Endothelial cell of umbilical vein (primary cell): ENCODE results near the gene USH1C.

ENCODE experiments used
- CTCF ChIP-seq, 2 donors: IDR thresholded peaks; 1 replicate in 1 of 2; 2 replicates in 1 of 2; pipeline ENCODE4 v1.5.1; 2011; ENCODE audit warnings: low read length in 2 of 2, mild to moderate bottlenecking in 2 of 2, moderate library complexity in 2 of 2, control low read depth in 1 of 2, inconsistent platforms in 1 of 2, low read depth in 1 of 2; ENCODE audit not compliant: insufficient read depth in 1 of 2; ENCODE audit errors: extremely low read depth in 1 of 2
- EZH2 ChIP-seq: IDR thresholded peaks from 2 replicates; pipeline ENCODE4 v1.6.1; 2012; ENCODE audit warnings: borderline replicate concordance, low read depth, mild to moderate bottlenecking, moderate library complexity, low read length, inconsistent platforms; ENCODE audit not compliant: severe bottlenecking
- FOS ChIP-seq: IDR thresholded peaks from 2 replicates; pipeline ENCODE4 v1.6.1; 2011; ENCODE audit warnings: mild to moderate bottlenecking, low read length, moderate library complexity, borderline replicate concordance; ENCODE audit not compliant: insufficient read depth
- POLR2AphosphoS5 ChIP-seq: IDR thresholded peaks from 2 replicates; pipeline ENCODE4 v1.6.1; 2012; ENCODE audit warnings: low read depth, mild to moderate bottlenecking, control low read depth, low read length, moderate library complexity; ENCODE audit not compliant: insufficient read depth

- no peak for TF ChIP-seq EZH2
- no peak for TF ChIP-seq CTCF (IDR thresholded peaks at IDR 0.05; ENCODE audit: extremely low read depth in 1 of 2, insufficient read depth in 1 of 2, low read depth in 1 of 2, low read length in 2 of 2)
- no peak for TF ChIP-seq POLR2AphosphoS5
- TF ChIP-seq FOS = no peak
Observed at GRCh38 chr11:17462940-17463339, 81.3 kb downstream of the USH1C start.
